ENCODE data around the gene SYN1.

DNA sequence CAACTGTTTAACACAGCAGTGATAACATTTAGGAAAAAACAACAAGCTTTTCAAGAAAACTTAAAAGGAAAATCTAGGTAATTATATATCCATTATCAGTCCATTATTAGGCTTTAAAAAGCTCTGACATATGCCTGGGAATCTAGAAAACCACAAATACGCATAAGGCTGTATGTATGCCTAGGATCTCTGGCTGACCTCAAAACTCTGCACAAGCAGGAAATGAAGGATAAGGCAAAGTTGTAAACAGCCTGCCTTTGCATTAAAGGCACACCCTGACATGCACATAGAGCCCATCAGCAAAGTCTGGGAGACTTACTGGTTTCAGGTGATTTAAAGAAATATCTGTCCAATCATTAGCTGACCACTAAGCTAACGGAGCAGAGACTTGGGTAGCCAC lies 23.4 kb downstream of the SYN1 start:
- TF ChIP-seq, protein P1, sequence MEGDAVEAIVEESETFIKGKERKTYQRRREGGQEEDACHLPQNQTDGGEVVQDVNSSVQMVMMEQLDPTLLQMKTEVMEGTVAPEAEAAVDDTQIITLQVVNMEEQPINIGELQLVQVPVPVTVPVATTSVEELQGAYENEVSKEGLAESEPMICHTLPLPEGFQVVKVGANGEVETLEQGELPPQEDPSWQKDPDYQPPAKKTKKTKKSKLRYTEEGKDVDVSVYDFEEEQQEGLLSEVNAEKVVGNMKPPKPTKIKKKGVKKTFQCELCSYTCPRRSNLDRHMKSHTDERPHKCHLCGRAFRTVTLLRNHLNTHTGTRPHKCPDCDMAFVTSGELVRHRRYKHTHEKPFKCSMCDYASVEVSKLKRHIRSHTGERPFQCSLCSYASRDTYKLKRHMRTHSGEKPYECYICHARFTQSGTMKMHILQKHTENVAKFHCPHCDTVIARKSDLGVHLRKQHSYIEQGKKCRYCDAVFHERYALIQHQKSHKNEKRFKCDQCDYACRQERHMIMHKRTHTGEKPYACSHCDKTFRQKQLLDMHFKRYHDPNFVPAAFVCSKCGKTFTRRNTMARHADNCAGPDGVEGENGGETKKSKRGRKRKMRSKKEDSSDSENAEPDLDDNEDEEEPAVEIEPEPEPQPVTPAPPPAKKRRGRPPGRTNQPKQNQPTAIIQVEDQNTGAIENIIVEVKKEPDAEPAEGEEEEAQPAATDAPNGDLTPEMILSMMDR (IDR thresholded peaks at IDR 0.05 in 8 of 11, conservative IDR thresholded peaks at IDR 0.05 in 3 of 11): no peak
- no peak for TF ChIP-seq POLR2AphosphoS5 (IDR thresholded peaks at IDR 0.05)
